ENCODE measurements around the gene PRPF38B.
"Not testable (repeated sequence)": the region's sequence is repeated elsewhere in the genome, so short reads cannot be mapped to it uniquely, and the experiment has no call there.

The PRPF38B gene, protein sequence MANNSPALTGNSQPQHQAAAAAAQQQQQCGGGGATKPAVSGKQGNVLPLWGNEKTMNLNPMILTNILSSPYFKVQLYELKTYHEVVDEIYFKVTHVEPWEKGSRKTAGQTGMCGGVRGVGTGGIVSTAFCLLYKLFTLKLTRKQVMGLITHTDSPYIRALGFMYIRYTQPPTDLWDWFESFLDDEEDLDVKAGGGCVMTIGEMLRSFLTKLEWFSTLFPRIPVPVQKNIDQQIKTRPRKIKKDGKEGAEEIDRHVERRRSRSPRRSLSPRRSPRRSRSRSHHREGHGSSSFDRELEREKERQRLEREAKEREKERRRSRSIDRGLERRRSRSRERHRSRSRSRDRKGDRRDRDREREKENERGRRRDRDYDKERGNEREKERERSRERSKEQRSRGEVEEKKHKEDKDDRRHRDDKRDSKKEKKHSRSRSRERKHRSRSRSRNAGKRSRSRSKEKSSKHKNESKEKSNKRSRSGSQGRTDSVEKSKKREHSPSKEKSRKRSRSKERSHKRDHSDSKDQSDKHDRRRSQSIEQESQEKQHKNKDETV

DNA sequence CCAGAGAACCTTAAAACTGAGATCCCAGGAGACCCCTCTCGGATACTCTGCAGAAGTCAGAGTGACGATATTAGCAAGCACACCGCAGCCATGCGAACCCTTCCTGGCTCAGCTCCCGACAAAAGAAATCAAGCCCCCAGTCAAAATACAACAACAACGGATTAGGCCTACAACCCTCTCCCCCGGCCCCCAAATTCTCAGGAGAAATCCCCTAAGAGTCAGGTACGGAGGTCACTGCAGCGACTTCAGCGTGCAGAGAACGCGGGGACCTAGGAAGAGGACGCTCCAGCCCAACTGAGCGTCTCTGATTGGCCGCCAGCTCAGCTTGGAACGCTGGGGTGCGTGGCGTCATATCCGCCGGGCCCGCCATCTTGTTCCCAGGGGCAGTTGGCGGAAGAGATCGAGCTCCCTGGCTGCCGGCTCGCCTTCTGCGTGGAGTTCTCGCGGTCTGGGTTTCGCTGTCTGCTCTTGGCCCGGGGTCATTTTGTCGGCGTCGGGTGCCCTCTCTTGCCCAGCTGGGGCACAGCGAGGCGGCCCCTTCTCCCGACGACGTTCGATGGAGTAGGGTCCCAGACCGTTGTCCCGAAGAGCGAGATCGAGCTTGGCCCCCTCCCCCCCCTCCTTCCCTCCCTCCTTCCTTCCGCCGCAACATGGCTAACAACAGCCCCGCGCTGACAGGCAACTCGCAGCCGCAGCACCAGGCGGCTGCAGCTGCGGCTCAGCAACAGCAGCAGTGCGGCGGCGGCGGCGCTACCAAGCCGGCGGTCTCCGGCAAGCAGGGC, at the start of gene PRPF38B:
Gene PRPF38B (plus strand): TSS at position 369 of the 782 bp plus-strand sequence. CDS start 282 bp downstream, at position 651.
- DNase-seq (ENCODE audit: low read depth, low spot score) = peak; percentile 64

DNA sequence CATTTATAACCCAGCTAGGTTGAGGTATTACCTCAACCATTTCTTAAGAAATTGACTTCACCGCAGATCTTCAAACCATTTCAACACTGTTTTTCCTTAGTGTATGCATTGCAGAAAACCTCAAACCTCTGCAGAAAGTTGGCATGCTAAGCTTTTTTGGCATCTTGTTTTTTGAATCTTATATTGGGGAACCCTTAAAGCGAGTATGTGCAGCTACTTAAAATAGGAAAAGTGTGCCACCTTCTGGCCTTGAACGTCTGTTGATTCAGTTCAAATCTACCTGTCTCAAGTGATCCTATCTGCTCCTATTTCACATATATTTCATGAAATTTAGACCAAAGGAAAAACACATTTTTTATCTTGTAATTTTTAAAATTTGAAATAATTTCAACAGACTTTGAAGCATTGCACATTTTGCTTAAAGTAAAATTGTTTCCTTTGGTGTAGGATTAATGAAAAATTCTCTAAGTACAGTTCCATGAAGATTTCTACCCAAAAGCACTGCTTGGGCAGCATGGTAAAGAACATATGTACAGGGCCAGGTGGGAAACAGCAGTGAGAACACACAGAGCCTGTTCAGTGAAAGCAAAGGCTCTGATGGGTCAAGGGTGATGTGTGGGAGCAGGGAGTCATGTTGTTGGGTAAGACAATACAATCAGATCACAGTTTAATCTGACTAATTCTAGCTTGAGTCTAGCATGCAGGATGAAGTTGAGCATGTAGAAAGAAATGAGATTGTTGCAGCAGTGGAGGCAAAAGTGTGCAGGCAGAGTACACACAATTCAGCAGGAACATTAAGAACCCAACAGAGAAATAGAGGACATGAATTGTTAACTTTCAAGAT, 48.4 kb upstream of the PRPF38B start:
- no peak for DNase-seq (ENCODE audit: low read depth, low spot score)

DNA sequence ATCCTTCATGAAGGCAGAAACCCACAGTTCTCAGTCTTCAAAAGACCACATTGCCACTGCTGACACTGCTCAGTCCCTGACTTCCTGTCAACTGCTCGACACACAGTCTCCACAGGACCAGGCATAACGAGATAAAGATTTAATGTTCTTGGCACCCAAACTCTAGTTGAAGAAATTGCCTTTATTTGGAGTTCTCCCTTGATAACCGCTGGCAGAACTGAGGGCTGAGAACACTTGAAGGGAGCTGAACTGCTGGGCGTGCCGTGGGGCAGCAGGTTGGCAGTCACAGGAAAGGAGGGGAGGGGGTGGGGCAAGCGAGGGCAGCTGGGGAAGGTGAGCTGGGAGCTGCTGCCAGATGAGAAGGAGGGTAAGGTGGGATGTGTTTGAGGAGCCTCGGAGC, 47.1 kb upstream of the PRPF38B start:
- DNase-seq (ENCODE audit: low read depth, low spot score) = no peak

DNA sequence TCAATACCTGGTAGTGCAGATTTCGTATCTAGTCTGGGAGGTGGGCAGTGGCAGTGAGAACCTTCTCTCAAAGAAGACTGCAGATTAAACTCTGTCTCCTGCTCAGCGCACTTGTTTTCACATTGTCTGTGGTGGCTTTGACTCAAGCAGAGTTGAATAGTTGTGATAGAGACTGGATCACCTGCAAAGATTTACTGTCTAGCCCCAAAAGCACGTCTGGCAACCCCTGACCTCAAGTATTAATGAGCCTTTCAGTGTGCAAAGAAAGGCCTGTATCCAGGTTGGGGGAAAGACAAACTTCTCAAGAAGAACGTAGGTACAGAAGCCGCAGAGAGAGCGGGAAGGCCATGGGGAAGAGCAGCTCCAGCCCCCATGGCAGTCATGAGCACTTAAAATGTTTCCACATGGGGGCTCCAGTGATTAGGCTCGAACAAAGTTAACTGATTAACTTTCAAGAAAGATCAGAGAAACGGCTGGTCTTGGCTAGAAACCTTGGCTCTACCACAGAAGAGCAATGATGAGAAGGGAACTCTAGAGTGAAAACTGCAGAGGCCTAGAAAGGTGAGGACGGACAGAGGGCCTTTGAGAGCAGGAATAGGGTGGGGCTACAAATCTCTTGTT, 46.4 kb upstream of the PRPF38B start:
- no peak for DNase-seq (ENCODE audit: low read depth, low spot score)

DNA sequence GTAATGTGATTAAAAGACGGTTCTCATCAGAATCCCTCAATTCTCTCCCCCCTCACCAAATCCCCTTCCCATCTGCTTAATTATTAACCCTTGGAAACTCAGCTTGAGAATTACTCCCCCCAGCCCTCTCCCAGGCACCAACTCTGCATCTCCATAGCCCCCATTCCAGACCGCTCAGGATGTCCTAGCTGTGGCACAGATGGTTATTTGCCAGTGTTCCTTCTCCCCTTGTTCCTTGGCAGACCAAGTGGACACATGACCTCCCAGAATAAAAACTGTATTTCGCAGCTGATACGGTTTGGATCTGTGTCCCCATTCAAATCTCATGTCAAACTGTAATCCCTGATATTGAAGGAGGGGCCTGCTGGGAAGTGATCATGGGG, 45.9 kb upstream of the PRPF38B start:
- no peak for DNase-seq (ENCODE audit: low read depth, low spot score)

DNA sequence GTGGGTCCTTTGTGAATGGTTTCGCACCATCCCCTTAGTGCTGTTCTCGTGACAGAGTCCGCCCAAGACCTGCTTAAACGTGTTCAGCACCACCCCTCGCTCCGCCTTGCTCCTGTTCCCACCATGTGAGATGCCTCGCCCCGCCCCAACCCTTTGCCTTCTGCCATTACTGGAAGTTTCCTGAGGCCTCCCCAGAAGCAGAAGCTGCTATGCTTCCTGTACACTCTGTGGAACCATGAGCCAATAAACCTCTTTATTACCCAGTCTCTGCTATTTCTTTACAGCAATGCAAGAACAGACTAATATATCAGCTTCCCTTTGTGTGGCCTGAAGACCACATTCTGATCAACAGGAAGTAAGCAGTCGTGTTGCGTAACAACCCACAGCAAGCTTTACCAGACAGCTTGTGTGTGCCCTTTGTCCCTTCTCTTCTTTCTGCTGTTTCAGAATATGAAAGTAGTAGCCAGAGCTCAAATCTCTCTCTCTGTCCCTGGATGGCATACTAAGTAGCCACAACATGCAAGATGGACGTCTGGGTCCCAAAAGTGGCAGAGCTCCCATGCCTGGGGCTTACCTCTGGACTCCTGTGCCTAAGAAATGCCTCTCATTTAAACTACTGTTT, 45.4 kb upstream of the PRPF38B start:
- DNase-seq (ENCODE audit: low read depth, low spot score) = no peak

DNA sequence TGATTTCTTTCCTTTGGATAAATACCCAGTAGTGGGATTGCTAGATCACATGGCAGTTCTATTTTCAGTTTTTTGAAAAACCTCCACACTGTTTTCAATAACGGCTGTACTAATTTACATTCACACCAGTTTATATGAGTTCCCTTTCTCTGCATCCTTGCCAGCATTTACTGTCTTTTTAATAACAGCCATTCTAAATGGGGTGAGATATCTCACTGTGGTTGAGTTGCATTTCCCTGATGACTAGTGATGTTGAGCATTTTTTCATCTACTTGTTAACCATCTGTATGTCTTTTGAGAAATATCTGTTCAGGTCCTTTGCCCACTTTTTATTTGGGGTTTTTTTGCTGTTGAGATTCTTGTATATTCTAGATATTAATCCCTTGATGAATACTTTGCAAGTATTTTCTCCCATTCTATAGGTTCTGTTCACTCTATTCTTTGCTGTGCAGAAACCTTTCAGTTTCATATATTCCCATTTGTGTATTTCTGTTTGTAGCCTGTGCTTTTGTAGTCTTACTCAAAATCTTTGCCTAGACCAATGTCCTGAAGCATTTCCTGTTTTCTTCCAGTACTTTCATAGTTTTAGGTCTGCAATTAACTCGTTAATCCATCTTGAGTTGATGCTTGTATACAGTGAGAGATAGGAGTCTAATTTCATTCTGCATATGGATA, 38.5 kb upstream of the PRPF38B start:
- no peak for DNase-seq (ENCODE audit: low read depth, low spot score)

DNA sequence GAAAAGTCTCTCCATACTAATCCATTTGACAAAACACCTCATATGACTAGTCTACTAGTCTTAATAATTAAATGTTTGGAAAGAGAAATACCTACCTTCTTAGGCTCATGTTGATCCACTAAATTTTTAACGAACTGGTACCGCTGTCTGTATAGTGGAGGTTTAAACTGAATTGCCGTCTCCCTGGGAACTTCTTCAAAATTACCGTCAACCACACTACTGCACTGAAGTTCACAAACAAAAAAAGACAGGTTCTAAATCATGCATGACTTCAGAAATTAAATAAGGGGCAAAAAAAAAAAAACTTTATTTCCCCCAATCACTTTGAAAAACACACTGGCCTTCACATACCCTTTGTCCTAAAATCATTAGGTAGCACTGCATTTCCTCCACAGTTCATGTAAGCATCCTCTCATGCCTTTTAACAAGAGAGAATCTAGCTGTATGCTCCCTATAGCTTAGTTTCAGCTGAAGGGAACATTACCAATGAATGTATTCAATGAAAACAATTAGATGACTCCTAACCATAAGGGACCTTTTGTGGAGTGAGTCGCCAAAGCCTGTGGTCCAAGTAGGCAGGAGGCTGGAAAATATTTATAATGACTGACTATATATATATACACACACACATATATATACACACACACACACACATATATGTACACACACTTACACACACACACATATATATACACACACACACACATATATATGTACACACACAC, 34.6 kb upstream of the PRPF38B start:
- no peak for DNase-seq (ENCODE audit: low read depth, low spot score)

DNA sequence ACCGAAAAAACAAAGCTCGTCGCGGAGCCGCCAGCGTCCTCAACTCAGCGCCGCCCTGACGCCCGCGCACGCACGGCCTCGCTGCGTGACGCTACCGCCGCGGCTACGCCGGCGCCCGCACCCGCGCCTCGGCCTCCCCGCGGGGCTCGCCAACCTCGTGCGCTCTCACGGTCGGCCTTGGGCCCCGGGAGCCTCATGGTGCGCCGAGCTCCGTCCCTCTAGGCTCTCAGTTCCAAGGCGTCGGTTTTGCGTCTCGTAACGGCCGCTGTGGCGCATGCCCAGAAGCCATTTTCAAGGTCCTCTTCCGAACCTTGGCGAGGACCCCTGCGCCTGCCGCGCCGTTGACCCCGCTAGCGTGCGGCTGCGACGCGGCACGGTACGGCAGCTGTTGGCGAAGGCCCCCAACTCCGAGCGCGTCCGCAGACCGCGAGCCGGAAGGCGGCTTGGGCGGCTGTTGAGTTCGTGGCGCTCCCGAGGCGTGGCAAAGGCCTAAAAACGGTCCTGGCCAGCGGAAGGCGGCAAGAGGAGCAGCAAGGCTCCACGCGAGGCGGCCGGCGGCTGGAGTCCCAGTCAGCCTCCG, 31.0 kb upstream of the PRPF38B start, which contains the start of gene HENMT1:
Gene HENMT1 (minus strand): TSS at position 64 of the 580 bp plus-strand sequence. CDS start 1,209 bp downstream, outside the sequence.
- no peak for DNase-seq (ENCODE audit: low read depth, low spot score)

DNA sequence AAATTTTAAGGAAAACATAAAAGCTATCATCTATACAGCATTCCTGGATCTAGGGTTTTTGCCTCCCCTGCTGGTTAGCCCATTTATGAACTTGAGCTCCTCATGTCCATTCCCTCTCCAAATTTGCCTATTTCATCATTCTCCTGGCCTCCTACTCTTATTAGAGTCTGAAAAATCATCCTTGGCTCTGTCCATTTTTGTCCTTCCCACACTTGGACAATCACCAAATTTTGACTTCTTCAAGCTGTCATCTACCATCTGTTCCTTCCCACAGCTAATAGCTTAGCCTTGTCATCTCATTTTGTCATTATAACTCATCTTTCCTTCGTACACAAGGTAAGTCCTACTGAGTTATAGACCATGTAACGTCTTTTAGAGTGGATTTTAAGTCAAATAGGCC, 29.0 kb upstream of the PRPF38B start:
- DNase-seq (ENCODE audit: low read depth, low spot score) = no peak

DNA sequence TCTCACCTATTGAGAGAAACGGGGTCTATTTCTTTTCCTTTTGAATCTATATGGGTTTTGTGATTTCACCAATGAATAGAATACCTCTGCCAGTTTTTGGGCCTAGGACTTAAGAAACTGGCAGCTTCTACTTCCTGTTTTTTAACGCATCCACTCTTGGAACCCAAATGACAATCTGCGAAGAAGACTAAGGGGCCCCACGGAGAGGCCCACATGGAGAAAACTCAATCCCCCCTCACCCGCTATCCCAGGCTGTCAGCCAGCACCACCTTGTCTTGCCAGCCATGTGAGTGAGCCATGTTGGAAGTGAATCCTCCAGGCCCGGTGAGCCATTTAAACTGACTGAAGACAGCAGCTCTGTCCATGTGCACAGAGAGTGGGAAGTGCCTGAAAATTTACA, 27.6 kb upstream of the PRPF38B start:
- DNase-seq (ENCODE audit: low read depth, low spot score) = no peak

DNA sequence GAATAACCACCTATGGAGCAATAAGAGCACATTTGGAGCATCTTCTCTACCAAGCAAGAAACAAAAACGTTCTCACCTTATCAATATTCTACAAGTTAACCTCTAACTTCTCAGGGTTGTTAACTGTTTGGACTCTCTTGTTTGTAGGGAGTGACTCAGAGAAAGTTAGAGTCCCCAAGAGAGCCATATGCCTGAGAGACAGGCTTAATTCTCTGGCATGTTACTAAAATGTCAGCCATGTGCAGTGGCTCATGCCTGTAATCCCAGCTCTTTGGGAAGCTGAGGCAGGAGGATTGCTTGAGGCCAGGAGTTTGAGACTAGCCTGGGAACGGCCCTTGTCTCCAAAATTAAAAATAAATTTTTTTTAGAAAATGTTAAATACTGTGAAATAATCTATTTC, 27.0 kb upstream of the PRPF38B start:
- no peak for DNase-seq (ENCODE audit: low read depth, low spot score)

DNA sequence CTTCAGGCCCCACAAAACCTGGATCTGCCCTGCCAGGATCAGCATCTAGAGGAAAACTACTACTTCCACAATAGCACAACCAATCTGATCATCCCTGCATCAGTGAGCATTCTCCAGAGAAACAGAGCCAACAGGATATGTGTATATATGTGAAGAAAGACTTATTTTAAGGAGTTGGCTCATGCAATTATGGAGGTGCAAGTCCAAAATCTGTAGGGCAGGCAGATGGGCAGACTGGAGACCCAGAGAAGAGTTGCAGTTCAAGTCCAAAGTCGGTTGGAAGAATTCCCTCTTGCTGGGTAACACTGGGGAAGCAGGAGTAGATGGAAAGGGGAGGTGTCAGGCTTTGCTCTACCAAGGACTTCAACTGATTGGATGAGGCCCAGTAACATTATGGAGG, 26.3 kb upstream of the PRPF38B start:
- DNase-seq (ENCODE audit: low read depth, low spot score) = no peak

DNA sequence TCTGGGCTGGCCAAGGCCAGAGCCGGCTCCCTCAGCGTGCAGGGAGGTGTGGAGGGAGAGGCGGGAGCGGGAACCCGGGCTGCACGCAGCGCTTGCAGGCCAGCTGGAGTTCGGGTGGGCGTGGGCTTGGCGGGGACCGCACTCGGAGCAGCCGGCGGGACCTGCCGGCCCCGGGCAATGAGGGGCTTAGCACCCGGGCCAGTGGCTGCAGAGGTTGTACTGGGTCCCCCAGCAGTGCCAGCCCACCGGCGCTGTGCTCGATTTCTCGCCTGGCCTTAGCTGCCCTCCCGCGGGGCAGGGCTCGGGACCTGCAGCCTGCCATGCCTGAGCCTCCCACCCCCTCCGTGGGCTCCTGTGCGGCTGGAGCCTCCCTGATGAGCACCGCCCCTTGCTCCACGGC, 24.7 kb upstream of the PRPF38B start:
- not testable (repeated sequence) for DNase-seq (ENCODE audit: low read depth, low spot score)

DNA sequence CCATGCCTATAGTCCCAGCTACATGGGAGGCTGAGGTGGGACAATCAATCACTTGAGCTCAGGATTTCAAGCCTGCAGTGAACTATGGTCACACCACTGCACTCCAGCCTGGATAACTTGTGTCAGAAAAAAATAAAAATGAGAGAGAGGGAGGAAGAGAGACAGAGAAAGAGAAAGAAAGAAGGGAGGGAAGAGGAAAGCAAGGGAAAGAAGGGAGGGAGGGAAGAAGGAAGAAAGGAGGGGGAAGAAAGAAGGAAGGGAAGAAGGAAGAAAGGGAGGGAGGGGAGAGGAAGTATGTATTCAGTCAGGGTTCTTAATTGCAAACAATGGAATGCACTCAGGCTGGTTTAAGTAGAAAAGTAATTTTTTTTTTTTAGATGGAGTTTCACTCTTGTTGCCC, 23.3 kb upstream of the PRPF38B start:
- no peak for DNase-seq (ENCODE audit: low read depth, low spot score)

DNA sequence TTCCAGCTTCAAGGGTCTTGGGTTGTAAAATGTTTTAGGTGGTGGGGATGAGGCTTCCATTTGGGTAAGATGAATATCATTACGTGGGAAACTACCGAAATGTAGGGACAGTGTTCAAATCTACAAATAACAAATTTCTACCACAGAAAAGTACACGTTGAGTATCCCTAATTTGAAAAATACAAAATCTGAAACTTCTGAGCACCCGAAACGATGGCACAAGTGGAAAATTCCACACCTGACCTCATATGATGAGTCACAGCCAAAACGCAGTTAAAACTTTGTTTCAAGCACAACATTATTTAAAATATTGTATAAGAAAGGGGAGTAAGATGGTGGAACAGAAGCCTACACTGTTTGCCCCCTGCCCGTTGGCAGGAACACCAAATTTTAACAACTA, 22.4 kb upstream of the PRPF38B start:
- no peak for DNase-seq (ENCODE audit: low read depth, low spot score)

DNA sequence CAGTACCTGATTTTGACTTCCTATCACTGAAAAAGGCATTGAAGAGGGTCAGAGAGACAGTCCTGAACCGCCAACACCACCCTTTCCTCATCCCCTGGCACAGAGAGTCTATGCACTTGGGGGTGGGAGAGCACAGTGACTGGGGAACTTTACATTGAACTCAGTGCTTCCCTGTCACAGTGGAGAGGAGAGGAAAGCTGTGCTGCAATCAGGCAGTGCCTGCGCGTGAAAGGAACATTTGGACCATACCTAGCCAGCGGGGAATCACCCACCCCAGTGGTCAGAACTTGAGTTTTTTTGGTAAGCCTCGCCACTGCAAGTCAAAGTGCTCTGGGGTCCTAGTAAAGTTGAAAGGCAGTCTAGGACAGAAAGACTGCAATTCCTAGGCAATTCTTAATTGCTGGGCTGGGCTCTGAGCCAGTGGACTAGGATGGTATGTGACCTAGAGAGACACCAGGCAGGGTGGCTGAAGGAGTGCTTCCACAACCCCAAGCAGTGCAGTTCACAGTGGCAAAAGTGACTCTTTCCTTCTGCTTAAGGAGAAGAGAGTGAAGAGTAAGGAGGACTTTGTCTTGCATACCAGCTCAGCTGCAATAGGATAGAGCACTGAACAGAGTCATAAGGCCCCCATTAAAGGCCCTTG, 21.9 kb upstream of the PRPF38B start:
- no peak for DNase-seq (ENCODE audit: low read depth, low spot score)

DNA sequence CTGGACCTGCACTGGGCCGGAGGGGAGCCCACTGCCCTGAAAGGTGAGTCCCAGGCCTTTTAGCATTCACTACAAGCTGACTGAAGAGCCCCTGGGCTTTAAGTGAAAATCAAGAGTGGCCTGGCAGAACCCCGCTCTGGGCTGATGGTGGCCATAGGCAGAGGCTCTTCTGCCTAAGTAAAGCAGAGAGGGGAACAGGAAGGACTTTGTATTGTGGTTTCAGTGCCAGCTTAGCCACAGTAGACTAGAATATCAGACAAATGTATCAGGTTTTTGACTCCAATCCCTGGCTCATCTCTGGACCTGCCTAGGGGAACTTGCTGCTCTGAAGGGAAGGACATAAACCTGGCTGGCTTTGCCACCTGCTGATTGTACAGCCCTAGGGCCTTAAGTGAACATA, 21.0 kb upstream of the PRPF38B start:
- DNase-seq (ENCODE audit: low read depth, low spot score) = no peak

DNA sequence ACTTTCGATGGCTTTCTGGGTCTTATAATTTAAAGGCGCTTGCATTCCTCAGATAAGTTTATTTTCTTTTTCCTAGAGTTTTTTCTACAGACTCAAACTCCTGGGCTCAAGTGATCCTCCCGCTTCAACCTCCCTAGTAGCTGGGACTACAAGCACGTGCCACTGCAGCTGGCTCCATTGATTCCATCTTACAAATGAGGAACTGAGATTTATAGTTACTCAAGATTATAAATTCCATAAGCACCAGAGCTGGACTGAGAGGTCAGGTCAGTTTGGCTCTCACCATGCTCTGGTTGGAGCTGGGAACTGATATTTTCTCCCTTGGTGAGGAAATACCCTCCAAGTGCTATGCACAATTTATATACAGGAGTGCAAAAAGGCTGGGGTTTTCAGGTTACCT, 13.4 kb upstream of the PRPF38B start:
- no peak for DNase-seq (ENCODE audit: low read depth, low spot score)

Measured in iPS DF 19.7 (cell line).